GM12891 (cell line): ENCODE data around the gene R3HDM2.

Experiments
- PAX5 ChIP-seq: IDR thresholded peaks from 2 replicates; pipeline ENCODE4 v1.6.1; 2011; ENCODE audit warnings: low read length, moderate library complexity, mild to moderate bottlenecking; ENCODE audit not compliant: insufficient read depth, severe bottlenecking
- POLR2A ChIP-seq: IDR thresholded peaks from 2 replicates; pipeline ENCODE4 v1.6.1; 2011; ENCODE audit warnings: low read depth, low read length, control low read depth
- POLR2AphosphoS5 ChIP-seq: IDR thresholded peaks from 2 replicates; pipeline ENCODE4 v1.6.1; 2011; ENCODE audit warnings: low read depth, low read length, control low read depth
- SPI1 ChIP-seq: IDR thresholded peaks from 2 replicates; pipeline ENCODE4 v1.6.1; 2011; ENCODE audit warnings: low read depth, low read length, control low read depth
- TAF1 ChIP-seq: IDR thresholded peaks from 2 replicates; pipeline ENCODE4 v1.6.1; 2011; ENCODE audit warnings: low read depth, low read length, control low read depth

GRCh38 chr12:57456145-57456700, 25.4 kb upstream of the R3HDM2 start:
- no peak for TF ChIP-seq POLR2A
- no peak for TF ChIP-seq TAF1
- no peak for TF ChIP-seq POLR2AphosphoS5
- no peak for TF ChIP-seq SPI1
- TF ChIP-seq PAX5, result no peak
